ENCODE measurements around the gene SEL1L2.

SEL1L2 gene

DNA sequence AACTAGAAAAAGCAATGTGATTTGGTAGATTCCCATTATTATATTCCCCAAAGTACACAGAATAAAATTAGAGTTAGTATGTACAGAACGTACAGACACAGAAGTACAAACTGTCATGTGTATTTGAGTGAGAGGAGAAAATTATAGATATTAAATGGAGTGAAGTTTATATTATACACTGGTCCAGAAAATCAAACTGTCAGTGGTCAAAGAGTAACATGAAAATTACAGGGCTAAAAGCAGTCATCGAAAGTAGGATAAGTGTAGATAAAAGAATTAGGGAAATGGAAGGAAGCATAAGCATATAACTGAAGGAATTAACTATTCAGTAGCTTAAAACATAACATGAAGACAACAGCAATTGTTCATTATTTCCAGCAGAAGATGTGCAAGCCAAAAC lies 30.3 kb downstream of the SEL1L2 start:
- Mint-ChIP-seq H3K27me3 (peaks cover 3% of the 10 kb centered on the region), H3K4me1 (ENCODE audit: low read depth) (no peaks in the 10 kb centered on the region), H3K9me3 (ENCODE audit: low read depth) (no peaks in the 10 kb centered on the region), H3K4me3 (no peak overlapping the region), H3K36me3 (no peaks in the 10 kb centered on the region), H3K27ac (no peak overlapping the region)

DNA sequence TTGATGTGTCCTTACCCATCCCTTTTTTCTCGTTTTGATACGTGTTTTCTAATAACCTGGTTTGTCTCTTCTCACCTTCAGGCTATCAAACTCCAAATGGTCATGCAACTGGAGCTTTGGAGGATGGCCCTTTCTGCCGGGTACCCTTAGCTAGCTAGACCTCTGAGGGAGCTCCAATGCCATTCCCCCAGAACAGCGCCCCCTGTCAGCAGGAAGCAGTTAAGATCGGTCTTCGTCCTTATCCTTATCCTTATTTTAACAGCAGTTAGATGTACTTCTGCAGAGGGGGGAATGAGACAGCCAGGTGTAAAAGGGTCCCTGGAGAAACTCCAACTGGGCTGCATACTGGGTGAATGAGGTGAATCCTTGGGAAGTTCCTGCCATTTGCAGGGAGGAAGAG lies 37.2 kb downstream of the SEL1L2 start:
- H3K27ac Mint-ChIP-seq, result no peak overlapping the region
- H3K4me1 Mint-ChIP-seq (ENCODE audit: low read depth), result no peaks in the 10 kb centered on the region
- peaks cover 6% of the 10 kb centered on the region for H3K27me3 Mint-ChIP-seq
- no peak overlapping the region for H3K4me3 Mint-ChIP-seq
- H3K9me3 Mint-ChIP-seq (ENCODE audit: low read depth), result no peaks in the 10 kb centered on the region
- no peaks in the 10 kb centered on the region for H3K36me3 Mint-ChIP-seq

DNA sequence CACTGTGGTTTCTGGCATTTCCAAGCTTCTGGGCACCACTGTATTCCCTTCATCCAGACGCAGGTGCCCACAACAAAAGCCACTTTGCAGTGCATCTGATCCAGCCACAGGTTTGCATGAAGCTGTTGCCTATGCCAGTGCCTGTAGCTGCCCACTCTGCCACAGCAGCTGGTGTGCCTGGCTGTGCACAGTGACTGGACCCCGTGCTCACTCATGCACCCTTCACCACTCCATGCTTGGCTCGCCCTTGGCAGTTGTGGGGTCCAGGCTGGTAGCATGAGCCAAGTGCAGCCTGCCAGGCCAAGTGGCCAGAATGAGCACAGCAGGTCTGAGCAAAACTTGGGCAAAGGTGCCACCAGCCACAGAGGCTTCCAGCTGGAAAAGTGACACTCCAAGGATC lies 42.7 kb downstream of the SEL1L2 start:
- H3K36me3 Mint-ChIP-seq, result no peaks in the 10 kb centered on the region
- H3K27ac Mint-ChIP-seq, result no peak overlapping the region
- H3K27me3 Mint-ChIP-seq, result peaks cover 2% of the 10 kb centered on the region
- H3K4me3 Mint-ChIP-seq, result no peak overlapping the region
- no peaks in the 10 kb centered on the region for H3K9me3 Mint-ChIP-seq (ENCODE audit: low read depth)
- no peaks in the 10 kb centered on the region for H3K4me1 Mint-ChIP-seq (ENCODE audit: low read depth)

DNA sequence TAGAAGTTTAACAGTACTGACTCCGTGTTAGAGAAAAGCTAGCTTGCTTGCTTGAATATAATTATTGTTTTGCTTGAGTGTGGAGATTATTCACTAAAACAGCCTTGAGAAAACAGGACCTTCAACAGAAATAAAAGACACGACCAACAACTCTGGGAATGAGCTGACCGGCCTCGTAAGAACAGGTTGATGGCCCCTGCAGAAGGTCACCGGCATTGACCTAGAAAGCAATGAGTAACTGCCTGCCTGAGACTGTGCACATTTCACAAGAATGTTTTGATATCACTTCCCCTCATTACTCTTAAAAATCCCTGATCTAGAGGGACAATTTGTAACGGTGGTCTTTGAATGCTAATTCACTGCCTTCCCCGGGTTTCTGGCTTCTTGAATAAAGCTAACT lies 49.4 kb downstream of the SEL1L2 start:
- H3K27me3 Mint-ChIP-seq, result peaks cover 5% of the 10 kb centered on the region
- no peak overlapping the region for H3K27ac Mint-ChIP-seq
- no peaks in the 10 kb centered on the region for H3K9me3 Mint-ChIP-seq (ENCODE audit: low read depth)
- H3K4me3 Mint-ChIP-seq, result no peak overlapping the region
- H3K4me1 Mint-ChIP-seq (ENCODE audit: low read depth), result no peaks in the 10 kb centered on the region
- no peaks in the 10 kb centered on the region for H3K36me3 Mint-ChIP-seq

DNA sequence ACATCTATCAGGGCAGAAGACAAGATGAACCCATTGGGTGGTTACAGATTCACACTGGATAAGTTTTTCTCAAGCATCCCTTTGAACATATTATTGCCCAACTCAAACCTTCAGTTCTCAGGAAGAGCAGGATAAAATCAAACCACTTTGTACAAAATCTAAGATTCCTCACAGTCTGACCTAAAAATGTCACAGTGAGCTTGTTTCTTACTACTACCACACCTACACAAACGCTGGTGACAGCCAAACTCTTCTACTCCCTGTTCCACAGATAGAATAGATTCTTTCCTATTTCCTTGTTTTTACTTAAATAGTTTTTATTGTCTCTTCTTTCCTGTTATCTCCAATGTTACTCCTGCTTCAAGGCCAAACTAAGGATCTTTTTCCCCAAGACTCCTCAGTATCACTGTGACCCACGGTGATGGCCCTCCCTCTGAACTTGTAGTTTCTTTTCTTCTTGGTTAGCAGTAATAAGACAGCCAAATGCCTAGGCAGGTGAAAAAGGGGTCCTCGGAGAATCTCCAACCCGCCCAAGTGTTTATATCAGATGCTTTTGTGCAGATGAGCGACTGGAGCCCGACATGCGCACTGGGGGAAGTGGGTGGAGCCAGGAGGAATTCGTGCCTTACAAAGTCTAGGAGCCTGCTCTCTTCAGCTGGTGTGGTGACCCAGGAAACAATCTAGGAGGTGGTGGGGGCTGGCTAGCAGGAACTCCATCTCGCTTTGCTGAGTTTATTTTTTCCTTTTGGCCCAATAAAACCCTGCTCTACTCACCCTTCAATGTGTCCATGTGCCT lies 53.4 kb downstream of the SEL1L2 start:
- H3K27me3 Mint-ChIP-seq, result peaks cover 6% of the 10 kb centered on the region
- no peak overlapping the region for H3K27ac Mint-ChIP-seq
- no peak overlapping the region for H3K4me3 Mint-ChIP-seq

DNA sequence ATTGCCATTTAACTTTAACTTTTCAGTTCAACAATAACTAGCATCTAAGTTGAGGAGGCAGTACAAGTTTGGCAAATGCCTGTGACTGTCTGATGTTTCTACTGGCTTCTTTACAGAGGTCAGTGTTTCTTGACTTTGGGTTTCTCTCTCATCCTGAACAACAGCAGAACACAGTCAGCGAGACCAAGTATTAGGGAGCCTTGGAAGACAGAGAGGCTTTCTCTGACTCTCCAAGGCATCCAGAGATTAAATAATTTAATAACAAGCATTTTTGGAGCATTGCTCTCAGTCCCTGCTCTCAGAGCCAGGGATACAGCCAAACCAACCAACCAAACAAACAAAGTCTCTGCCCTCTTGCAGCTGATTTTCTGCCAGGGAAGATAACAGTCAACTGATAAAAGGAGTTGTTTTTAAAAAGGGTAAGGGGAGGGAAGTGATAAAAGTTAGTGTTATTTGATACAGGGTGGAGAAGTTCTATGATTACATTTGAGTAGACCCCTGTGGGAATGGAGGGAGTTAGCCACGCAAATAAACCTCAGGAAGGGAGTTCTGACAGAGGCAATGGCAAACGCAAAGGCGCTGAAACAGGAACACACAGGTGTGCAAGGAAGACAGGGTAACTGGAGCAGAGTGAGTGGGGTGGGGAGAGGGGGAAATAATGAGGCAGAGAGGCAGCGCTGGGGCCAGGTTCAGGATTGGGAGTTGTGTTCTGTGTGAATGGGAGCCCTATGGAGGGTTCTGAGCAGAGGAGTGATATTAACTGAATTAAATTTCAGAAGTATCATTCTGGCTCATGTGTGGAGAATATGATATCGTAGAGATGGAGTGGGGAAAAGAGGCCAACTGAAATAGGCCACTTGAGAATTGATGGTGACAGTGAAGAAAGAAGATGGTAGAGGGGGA lies 55.2 kb downstream of the SEL1L2 start:
- H3K36me3 Mint-ChIP-seq, result no peaks in the 10 kb centered on the region
- no peak overlapping the region for H3K27ac Mint-ChIP-seq
- no peaks in the 10 kb centered on the region for H3K9me3 Mint-ChIP-seq (ENCODE audit: low read depth)
- no peaks in the 10 kb centered on the region for H3K4me1 Mint-ChIP-seq (ENCODE audit: low read depth)
- no peak overlapping the region for H3K4me3 Mint-ChIP-seq
- peaks cover 4% of the 10 kb centered on the region for H3K27me3 Mint-ChIP-seq

More for the DNA sequence above, 53.4 kb downstream of the SEL1L2 start:
- Mint-ChIP-seq H3K36me3 (no peaks in the 10 kb centered on the region), H3K4me1 (ENCODE audit: low read depth) (no peaks in the 10 kb centered on the region), H3K9me3 (ENCODE audit: low read depth) (no peaks in the 10 kb centered on the region)

DNA sequence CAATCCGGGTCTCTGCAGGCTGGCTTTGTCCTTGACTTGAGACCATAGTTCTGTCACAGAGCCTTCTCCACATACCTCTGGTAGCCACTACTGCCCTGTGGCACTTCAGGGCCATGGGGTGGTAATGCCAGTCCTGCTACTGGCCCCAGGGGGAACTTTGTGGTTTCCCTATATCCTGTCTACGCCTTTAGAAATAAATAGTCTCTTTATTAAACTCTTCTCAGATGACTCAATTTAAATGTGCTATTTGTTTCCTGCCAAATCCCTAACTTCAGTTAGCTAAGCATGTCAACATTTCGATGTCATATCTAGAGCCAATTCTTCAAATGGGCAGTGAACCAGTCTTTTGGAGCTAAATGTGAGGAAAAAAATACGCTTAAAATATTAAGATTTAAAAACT lies 60.1 kb downstream of the SEL1L2 start:
- H3K36me3 Mint-ChIP-seq, result no peaks in the 10 kb centered on the region
- H3K27ac Mint-ChIP-seq, result no peak overlapping the region
- H3K9me3 Mint-ChIP-seq (ENCODE audit: low read depth), result no peaks in the 10 kb centered on the region
- H3K4me3 Mint-ChIP-seq, result no peak overlapping the region
- H3K27me3 Mint-ChIP-seq, result peaks cover 1% of the 10 kb centered on the region
- no peaks in the 10 kb centered on the region for H3K4me1 Mint-ChIP-seq (ENCODE audit: low read depth)

DNA sequence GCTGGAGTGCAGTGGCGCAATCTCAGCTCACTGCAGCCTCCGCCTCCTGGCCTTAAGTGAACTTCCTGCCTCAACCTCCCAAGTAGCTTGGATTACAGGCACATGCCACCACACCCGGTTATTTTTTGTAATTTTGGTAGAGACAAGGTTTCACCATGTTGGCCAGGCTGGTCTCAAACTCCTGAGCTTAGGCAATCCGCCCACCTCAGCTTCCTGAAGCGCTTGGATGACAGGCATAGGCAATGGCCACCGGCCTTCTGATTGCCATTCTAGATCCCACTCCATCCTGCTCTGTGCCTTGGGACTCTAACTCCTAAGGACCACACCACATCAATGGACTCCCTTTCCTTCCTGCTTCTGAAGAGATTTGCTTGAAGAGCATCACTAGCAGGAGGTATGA lies 60.6 kb downstream of the SEL1L2 start:
- Mint-ChIP-seq H3K27ac (no peak overlapping the region), H3K4me1 (ENCODE audit: low read depth) (no peaks in the 10 kb centered on the region), H3K27me3 (peaks cover 1% of the 10 kb centered on the region), H3K36me3 (no peaks in the 10 kb centered on the region), H3K4me3 (no peak overlapping the region), H3K9me3 (ENCODE audit: low read depth) (no peaks in the 10 kb centered on the region)

DNA sequence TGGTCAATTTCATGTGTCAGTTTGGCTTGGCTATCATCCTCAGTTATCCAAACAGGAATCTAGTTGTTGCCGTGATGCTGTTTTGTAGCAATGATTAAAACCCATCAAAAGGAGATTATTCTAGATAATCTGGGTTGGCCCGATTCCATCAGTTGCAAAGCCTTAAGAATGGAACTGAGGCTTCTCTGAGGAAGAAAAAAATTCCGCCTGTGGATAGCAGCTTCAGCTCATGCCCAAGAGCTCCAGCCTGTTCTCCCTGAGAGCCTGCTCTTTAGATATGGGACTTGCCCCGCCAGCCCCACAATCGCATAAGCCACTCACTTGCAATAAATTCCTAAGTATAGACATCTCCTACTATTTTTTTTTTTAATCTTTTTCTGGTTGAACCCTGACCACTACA lies 61.5 kb downstream of the SEL1L2 start:
- H3K36me3 Mint-ChIP-seq, result no peaks in the 10 kb centered on the region
- no peaks in the 10 kb centered on the region for H3K4me1 Mint-ChIP-seq (ENCODE audit: low read depth)
- H3K4me3 Mint-ChIP-seq, result no peak overlapping the region
- H3K27ac Mint-ChIP-seq, result no peak overlapping the region
- H3K27me3 Mint-ChIP-seq, result peaks cover 1% of the 10 kb centered on the region
- no peaks in the 10 kb centered on the region for H3K9me3 Mint-ChIP-seq (ENCODE audit: low read depth)

DNA sequence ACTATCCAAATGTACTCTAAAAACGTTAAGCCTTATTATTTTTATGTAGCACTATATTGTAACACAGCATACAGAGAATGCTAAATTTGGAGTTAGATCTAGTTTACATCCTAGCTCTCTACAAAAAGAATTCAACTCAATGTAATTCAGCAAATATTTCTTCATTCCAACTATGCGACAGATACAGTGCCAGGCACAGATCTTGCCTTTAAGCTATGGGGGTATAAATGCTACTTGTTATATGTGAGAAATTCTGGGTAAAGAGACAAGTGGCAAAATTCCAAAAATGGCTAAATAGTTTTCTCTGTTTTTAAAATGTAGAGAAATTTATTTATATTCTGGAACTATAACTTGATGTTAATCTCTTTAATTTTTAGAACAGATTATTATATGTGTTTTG lies 63.2 kb downstream of the SEL1L2 start:
- no peak overlapping the region for H3K27ac Mint-ChIP-seq

DNA sequence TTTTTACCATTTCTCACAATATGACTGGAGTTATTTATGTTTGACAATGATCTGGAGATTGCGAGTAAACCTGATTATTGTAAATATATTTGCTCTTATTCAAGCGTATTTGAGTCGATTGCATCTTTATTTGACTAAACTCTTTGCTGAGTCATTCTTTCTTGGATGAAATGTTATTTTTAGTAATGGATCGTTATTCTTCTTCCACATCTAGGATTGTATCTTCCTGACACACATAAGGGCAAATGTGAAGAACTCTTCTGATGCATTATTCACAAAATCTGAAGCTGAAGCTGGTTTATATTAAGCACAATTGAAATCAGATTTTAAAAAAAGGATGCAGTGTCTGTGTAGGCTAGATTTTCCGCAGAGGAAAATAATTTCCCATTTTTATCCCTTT lies 68.2 kb downstream of the SEL1L2 start:
- Mint-ChIP-seq H3K4me1 (ENCODE audit: low read depth) (no peaks in the 10 kb centered on the region), H3K36me3 (no peaks in the 10 kb centered on the region), H3K27ac (no peak overlapping the region), H3K9me3 (ENCODE audit: low read depth) (no peaks in the 10 kb centered on the region), H3K4me3 (no peak overlapping the region), H3K27me3 (peaks cover 5% of the 10 kb centered on the region)

More for the DNA sequence above, 63.2 kb downstream of the SEL1L2 start:
- H3K4me1 Mint-ChIP-seq (ENCODE audit: low read depth), result no peaks in the 10 kb centered on the region
- no peaks in the 10 kb centered on the region for H3K27me3 Mint-ChIP-seq
- no peaks in the 10 kb centered on the region for H3K36me3 Mint-ChIP-seq
- H3K4me3 Mint-ChIP-seq, result no peak overlapping the region
- H3K9me3 Mint-ChIP-seq (ENCODE audit: low read depth), result no peaks in the 10 kb centered on the region

DNA sequence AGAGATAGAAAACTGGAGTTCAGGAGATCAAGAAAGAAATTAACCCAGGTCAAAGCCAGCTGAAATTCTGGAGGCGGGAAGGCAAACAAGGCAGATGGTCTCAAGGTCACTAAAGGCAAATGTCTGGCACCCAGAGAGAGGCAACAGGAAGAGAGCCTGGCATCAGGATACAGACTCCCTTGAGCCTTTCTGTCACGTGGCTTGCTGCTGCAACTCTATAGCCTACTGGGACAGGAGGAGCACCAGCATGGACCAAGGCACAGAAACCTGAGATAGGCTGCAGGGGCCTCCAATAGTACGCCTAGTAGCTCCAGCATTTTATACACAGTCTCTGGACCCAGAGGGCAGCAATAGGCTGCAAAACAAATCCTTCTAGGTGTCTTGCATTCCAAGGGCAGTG lies 75.1 kb downstream of the SEL1L2 start:
- Mint-ChIP-seq H3K4me1 (ENCODE audit: low read depth) (no peaks in the 10 kb centered on the region), H3K27me3 (peaks cover 3% of the 10 kb centered on the region), H3K4me3 (no peak overlapping the region), H3K9me3 (ENCODE audit: low read depth) (no peaks in the 10 kb centered on the region), H3K27ac (no peak overlapping the region), H3K36me3 (no peaks in the 10 kb centered on the region)

DNA sequence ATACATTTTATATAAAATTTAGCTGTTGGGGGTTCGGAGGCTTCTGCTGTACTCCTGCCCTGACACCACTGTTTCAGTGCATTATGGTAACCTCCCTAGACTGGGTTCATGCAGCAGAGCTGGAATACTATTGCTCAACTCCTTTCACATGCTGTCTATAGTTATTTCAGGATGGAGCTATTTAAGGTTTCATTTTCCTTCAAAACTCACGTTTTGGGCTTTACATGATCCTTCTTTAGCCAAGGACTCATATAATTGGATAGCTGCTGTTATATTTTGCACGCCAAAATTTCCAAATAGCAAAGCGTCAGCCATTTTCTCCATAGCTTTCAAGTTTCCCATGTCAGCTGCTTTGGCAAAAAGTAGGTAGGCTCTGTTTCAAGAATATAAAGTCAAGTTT lies 76.8 kb downstream of the SEL1L2 start:
- no peak overlapping the region for H3K4me3 Mint-ChIP-seq
- H3K36me3 Mint-ChIP-seq, result no peaks in the 10 kb centered on the region
- H3K27ac Mint-ChIP-seq, result no peak overlapping the region
- no peaks in the 10 kb centered on the region for H3K4me1 Mint-ChIP-seq (ENCODE audit: low read depth)
- H3K27me3 Mint-ChIP-seq, result no peaks in the 10 kb centered on the region
- no peaks in the 10 kb centered on the region for H3K9me3 Mint-ChIP-seq (ENCODE audit: low read depth)

DNA sequence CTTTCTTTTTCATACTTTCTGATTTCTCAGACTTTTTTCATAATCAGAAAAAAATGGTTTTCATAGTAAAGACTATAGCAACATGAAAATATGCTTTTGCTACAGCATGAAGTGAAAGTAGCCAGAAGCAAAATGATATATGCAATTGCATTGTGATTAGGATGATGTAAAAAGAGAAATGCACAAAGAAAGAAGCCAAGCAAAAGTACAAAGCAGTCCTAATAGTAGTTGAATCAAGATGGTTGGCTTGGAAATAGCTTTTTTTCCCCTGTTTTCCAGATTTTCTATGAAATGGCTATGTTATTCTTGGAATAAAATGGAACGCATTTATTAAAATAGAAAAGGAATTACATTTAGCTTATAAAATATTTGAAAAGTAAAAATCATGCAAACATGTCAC lies 77.3 kb downstream of the SEL1L2 start:
- no peaks in the 10 kb centered on the region for H3K9me3 Mint-ChIP-seq (ENCODE audit: low read depth)
- H3K27me3 Mint-ChIP-seq, result no peaks in the 10 kb centered on the region
- no peak overlapping the region for H3K4me3 Mint-ChIP-seq
- H3K27ac Mint-ChIP-seq, result no peak overlapping the region
- no peaks in the 10 kb centered on the region for H3K4me1 Mint-ChIP-seq (ENCODE audit: low read depth)
- no peaks in the 10 kb centered on the region for H3K36me3 Mint-ChIP-seq

DNA sequence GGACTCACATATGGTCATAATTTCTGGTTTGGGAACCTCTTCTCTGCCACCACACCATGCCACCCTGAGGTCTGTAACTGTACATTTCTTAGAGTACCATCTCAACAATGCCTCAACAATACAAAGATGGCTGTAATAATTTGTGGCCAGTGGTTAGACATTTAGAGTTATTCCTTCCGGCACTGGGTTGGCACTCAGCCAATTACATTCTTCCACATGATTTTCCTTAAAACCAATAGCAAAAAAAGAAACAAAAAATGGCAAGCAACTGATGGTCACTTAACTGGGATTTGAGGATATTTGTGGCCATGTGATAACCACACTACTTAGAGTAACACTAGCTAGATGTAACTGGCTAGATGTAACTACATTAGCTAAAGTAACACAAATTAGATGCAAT lies 79.9 kb downstream of the SEL1L2 start:
- H3K27ac Mint-ChIP-seq, result no peak overlapping the region
- H3K36me3 Mint-ChIP-seq, result no peaks in the 10 kb centered on the region
- no peaks in the 10 kb centered on the region for H3K9me3 Mint-ChIP-seq (ENCODE audit: low read depth)
- H3K27me3 Mint-ChIP-seq, result no peaks in the 10 kb centered on the region
- H3K4me3 Mint-ChIP-seq, result no peak overlapping the region
- H3K4me1 Mint-ChIP-seq (ENCODE audit: low read depth), result no peaks in the 10 kb centered on the region

Measured in activated naive CD8-positive, alpha-beta T cell (primary cell).